Colonic mucosa (tissue), 4 donors: ENCODE measurements around the gene TACR2. TPM values are rescaled to one million over a fixed set of nuclear protein-coding genes. Genes with fewer than 3 reads are reported as not detected.

Source experiments
- DNase-seq: peaks from one replicate; pipeline ENCODE4 v3.0.0-alpha.2; 2020
- H3K27ac ChIP-seq: fragments of 200-600 bp; one replicate; pipeline ENCODE4 v1.8.0; 2021
- H3K27me3 ChIP-seq: fragments of 200-600 bp; one replicate; pipeline ENCODE4 v1.8.0; 2021
- H3K36me3 ChIP-seq: fragments of 200-600 bp; one replicate; pipeline ENCODE4 v1.8.0; 2021
- H3K4me1 ChIP-seq: fragments of 200-600 bp; one replicate; pipeline ENCODE4 v1.8.0; 2021; ENCODE audit warnings: mild to moderate bottlenecking
- H3K4me3 ChIP-seq: fragments of 200-600 bp; one replicate; pipeline ENCODE4 v1.8.0; 2021
- H3K9ac ChIP-seq, 2 donors: one replicate each; pipeline ENCODE4 v1.7.0; 2013; ENCODE audit warnings: control low read depth in 2 of 2, low read depth in 2 of 2, low read length in 2 of 2
- H3K9me3 ChIP-seq: fragments of 200-600 bp; one replicate; pipeline ENCODE4 v1.8.0; 2021
- CTCF ChIP-seq: fragments of 200-600 bp; IDR thresholded peaks from one replicate; pipeline ENCODE4 v1.8.0; 2022; ENCODE audit warnings: antibody characterized with exemption, mild to moderate bottlenecking
- intact Hi-C: fragments of 100-400 bp; cut with DNase I; formaldehyde crosslinking; loops from one replicate; pipeline ENCODE4 v1.14.1; 2022
- total RNA-seq, 2 donors: library from RNA; stranded (reverse); fragmentation: NEBNext Ultra II Directional in 1 of 2; extraction: Animal tissue kit (Norgen Biotek cat#: 25700) in 1 of 2; gene quantifications; one replicate each; pipeline ENCODE4 v1.2.1, GENCODE V29; 2021
- donor health status: healthy.
- donor health status: DM: no; HTN: no; CAD: no.
- donor health status: DM: no; HTN: no; CAD: no.

TACR2 gene
- total RNA-seq, 2 donors from 2014 or later, result 0.22 to 18.8 TPM

GRCh38 chr10:69398466-69398865 is 18.3 kb downstream of the TACR2 start:
- intact Hi-C loops, result no loop called here
- H3K9ac ChIP-seq, result no peak overlapping the region
- H3K4me3 ChIP-seq, result no peak overlapping the region
- no peaks in the 10 kb centered on the region for H3K27me3 ChIP-seq
- TF ChIP-seq CTCF, result no peak
- no peak overlapping the region for H3K27ac ChIP-seq
- H3K9me3 ChIP-seq, result no peaks in the 10 kb centered on the region
- no peaks in the 10 kb centered on the region for H3K36me3 ChIP-seq
- no peaks in the 10 kb centered on the region for H3K4me1 ChIP-seq
- no peak for DNase-seq

GRCh38 chr10:69397972-69398371 is 18.7 kb downstream of the TACR2 start:
- no peak for DNase-seq
- no peaks in the 10 kb centered on the region for H3K4me1 ChIP-seq
- no peaks in the 10 kb centered on the region for H3K36me3 ChIP-seq
- H3K27ac ChIP-seq, result no peak overlapping the region
- no peaks in the 10 kb centered on the region for H3K27me3 ChIP-seq
- intact Hi-C loops, result no loop called here
- no peak overlapping the region for H3K4me3 ChIP-seq
- no peaks in the 10 kb centered on the region for H3K9me3 ChIP-seq
- no peak for TF ChIP-seq CTCF
- no peak overlapping the region for H3K9ac ChIP-seq

- intact Hi-C loops, result no loop called here
- no peak overlapping the region for H3K4me3 ChIP-seq
- H3K9me3 ChIP-seq, result no peaks in the 10 kb centered on the region
- no peak for TF ChIP-seq CTCF
- no peaks in the 10 kb centered on the region for H3K27me3 ChIP-seq
- peaks cover 3% of the 10 kb centered on the region for H3K4me1 ChIP-seq
- H3K36me3 ChIP-seq, result no peaks in the 10 kb centered on the region
- no peak overlapping the region for H3K9ac ChIP-seq
- DNase-seq, result no peak
- H3K27ac ChIP-seq, result no peak overlapping the region
These were observed 22.7 kb downstream of the TACR2 start for GRCh38 chr10:69394020-69394419.

- H3K27me3 ChIP-seq, result no peaks in the 10 kb centered on the region
- peak; percentile 89 for DNase-seq
- intact Hi-C loops, result no loop called here
- no peaks in the 10 kb centered on the region for H3K36me3 ChIP-seq
- H3K9me3 ChIP-seq, result no peaks in the 10 kb centered on the region
- H3K4me3 ChIP-seq, result no peak overlapping the region
- H3K9ac ChIP-seq, result no peak overlapping the region
- H3K27ac ChIP-seq, result no peak overlapping the region
- TF ChIP-seq CTCF, result peak; percentile 90
- H3K4me1 ChIP-seq, result peaks cover 3% of the 10 kb centered on the region
These were observed 24.2 kb downstream of the TACR2 start for GRCh38 chr10:69392481-69393000.

GRCh38 chr10:69391158-69391557 is 25.6 kb downstream of the TACR2 start:
- H3K9ac ChIP-seq, result no peak overlapping the region
- intact Hi-C loops, result loop anchor here (2.0 kb wide), 1 partner anchor 152 kb away; no protein-coding TSS in a partner anchor
- TF ChIP-seq CTCF, result no peak
- H3K36me3 ChIP-seq, result no peaks in the 10 kb centered on the region
- H3K9me3 ChIP-seq, result no peaks in the 10 kb centered on the region
- no peak overlapping the region for H3K4me3 ChIP-seq
- H3K4me1 ChIP-seq, result peaks cover 3% of the 10 kb centered on the region
- no peak overlapping the region for H3K27ac ChIP-seq
- no peak for DNase-seq
- H3K27me3 ChIP-seq, result no peaks in the 10 kb centered on the region
